ENCODE results near the gene SFTPA1.

The SFTPA1 gene

GRCh38 chr10:79627075-79627474, 16.3 kb downstream of the SFTPA1 start (continued):
- TF ChIP-seq TSHZ2 (CRISPR knock-in tag; IDR thresholded peaks at IDR 0.05) = no peak
- no peak for TF ChIP-seq CSDC2 (CRISPR knock-in tag; IDR thresholded peaks at IDR 0.05)
- no peak for TF ChIP-seq ZC3H10 (CRISPR knock-in tag; IDR thresholded peaks at IDR 0.05)
- no peak for TF ChIP-seq TOX (CRISPR knock-in tag; IDR thresholded peaks at IDR 0.05; ENCODE audit: borderline replicate concordance)
- TF ChIP-seq SNAI2 (CRISPR knock-in tag; IDR thresholded peaks at IDR 0.05) = no peak
- no peak for TF ChIP-seq ZNF70 (CRISPR knock-in tag; IDR thresholded peaks at IDR 0.05)
- no peak for TF ChIP-seq BACH2 (CRISPR knock-in tag; IDR thresholded peaks at IDR 0.05; ENCODE audit: borderline replicate concordance)
- TF ChIP-seq ARNTL (CRISPR knock-in tag; IDR thresholded peaks at IDR 0.05; ENCODE audit: borderline replicate concordance, low read depth) = no peak

- no peak for TF ChIP-seq TCF4 (CRISPR knock-in tag; IDR thresholded peaks at IDR 0.05; ENCODE audit: borderline replicate concordance)
- no peak for TF ChIP-seq ZFP30 (CRISPR knock-in tag; IDR thresholded peaks at IDR 0.05)
- TF ChIP-seq ZFP3 (CRISPR knock-in tag; IDR thresholded peaks at IDR 0.05) = no peak
- no peak for TF ChIP-seq CSRNP3 (CRISPR knock-in tag; IDR thresholded peaks at IDR 0.05)
- TF ChIP-seq PATZ1 (CRISPR knock-in tag; IDR thresholded peaks at IDR 0.05; ENCODE audit: borderline replicate concordance) = no peak
- no peak for TF ChIP-seq SNAI2 (CRISPR knock-in tag; IDR thresholded peaks at IDR 0.05)
- TF ChIP-seq ZC3H10 (CRISPR knock-in tag; IDR thresholded peaks at IDR 0.05) = no peak
- TF ChIP-seq TSHZ2 (CRISPR knock-in tag; IDR thresholded peaks at IDR 0.05) = no peak
- TF ChIP-seq ZNF565 (CRISPR knock-in tag; conservative IDR thresholded peaks at IDR 0.05; ENCODE audit: low read depth) = no peak
- no peak for TF ChIP-seq CREB5 (CRISPR knock-in tag; IDR thresholded peaks at IDR 0.05; ENCODE audit: low read depth)
- no peak for TF ChIP-seq ISL1 (CRISPR knock-in tag; IDR thresholded peaks at IDR 0.05)
- TF ChIP-seq ARNTL (CRISPR knock-in tag; IDR thresholded peaks at IDR 0.05; ENCODE audit: borderline replicate concordance, low read depth) = no peak
- TF ChIP-seq GLIS3 (CRISPR knock-in tag; IDR thresholded peaks at IDR 0.05) = no peak
- TF ChIP-seq BACH2 (CRISPR knock-in tag; IDR thresholded peaks at IDR 0.05; ENCODE audit: borderline replicate concordance) = no peak
- no peak for TF ChIP-seq TOX (CRISPR knock-in tag; IDR thresholded peaks at IDR 0.05; ENCODE audit: borderline replicate concordance)
- ATAC-seq = no peak
These were observed 17.3 kb downstream of the SFTPA1 start for GRCh38 chr10:79628083-79628482.

GRCh38 chr10:79628988-79629954, 18.5 kb downstream of the SFTPA1 start:
- TF ChIP-seq POU6F1 (CRISPR knock-in tag; IDR thresholded peaks at IDR 0.05; ENCODE audit: borderline replicate concordance, low read depth) (no peak), BACH2 (CRISPR knock-in tag; IDR thresholded peaks at IDR 0.05; ENCODE audit: borderline replicate concordance) (no peak), SNAI2 (CRISPR knock-in tag; IDR thresholded peaks at IDR 0.05) (no peak)
- ATAC-seq = no peak

Data from SK-N-SH treated with all-trans-retinoic acid at 6 μM for 48 hours (cell line).